HG02610 (cell line): ENCODE data around the gene MSRB3.

Experiments
- ATAC-seq: cut with Tn5 transposase; IDR thresholded peaks from one replicate; pipeline ENCODE4 v1.9.1; 2021; ENCODE audit warnings: mild to moderate bottlenecking, moderate library complexity; ENCODE audit not compliant: unreplicated experiment

Gene MSRB3

DNA sequence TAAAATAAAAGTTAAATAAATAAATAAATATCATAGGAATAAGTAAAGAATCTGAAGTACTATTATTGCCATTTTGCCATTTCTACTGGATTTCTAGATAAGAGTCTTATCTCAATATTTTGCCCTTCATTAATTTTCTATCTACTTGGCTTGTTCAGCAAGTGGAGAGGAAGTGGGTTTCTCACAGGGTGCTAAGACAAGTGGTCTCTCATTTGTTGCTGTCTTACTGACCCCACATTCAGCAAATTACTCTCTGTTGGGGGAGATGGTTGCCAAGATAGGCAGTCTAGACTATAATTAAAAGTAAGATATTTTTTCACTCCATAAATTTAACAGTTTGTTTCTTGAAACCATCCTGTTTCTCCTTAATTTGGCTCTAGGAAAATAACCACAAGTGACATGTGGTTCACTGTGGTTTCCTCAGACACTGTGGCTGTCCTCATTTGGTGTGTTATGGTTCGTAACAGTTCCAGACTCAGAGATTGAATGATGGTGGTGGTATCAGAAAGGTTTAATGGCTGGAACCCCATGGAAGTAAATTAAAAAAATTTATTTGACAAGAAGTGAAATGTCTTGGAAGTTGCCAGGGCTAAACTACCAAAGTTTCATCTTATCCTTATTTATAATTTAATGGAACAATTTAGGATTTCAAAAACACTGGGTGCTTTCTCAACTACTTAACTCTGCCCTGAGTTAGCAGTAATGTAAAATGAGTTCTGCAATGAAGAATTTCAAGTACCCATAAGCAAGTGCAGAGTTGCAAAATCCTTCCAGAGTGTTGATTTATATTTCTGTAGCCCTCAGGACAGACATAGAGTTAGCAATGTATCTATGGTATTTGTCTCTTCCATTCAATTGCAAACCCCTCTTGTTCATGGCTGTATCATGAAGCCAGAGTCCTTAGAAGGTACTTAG is 214.8 kb downstream of the MSRB3 start:
- ATAC-seq, result no peak

- ATAC-seq, result no peak
Measured at GRCh38 chr12:65493913-65494245, 215.4 kb downstream of the MSRB3 start.

DNA sequence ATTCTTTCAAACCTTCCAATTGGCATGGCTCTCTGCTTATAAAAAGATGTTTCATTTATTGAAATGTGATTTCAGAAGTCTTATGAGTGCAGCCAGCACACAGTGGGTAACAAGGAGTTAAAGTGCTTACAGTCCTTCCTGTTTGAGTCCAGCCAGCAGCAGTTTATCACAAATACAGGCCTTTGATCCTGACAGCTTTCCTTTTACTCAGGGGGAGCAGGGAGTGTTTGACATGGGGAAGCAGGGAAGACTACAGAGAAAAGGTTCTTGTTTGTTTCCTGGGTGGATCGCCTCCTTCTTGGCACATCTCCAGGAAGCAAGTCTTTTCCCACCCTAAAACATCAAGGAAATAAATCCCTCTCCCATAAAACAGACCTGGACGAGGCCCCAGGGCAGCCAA is 216.1 kb downstream of the MSRB3 start:
- no peak for ATAC-seq

- ATAC-seq, result no peak
Measured at GRCh38 chr12:65495233-65495632, 216.8 kb downstream of the MSRB3 start.

DNA sequence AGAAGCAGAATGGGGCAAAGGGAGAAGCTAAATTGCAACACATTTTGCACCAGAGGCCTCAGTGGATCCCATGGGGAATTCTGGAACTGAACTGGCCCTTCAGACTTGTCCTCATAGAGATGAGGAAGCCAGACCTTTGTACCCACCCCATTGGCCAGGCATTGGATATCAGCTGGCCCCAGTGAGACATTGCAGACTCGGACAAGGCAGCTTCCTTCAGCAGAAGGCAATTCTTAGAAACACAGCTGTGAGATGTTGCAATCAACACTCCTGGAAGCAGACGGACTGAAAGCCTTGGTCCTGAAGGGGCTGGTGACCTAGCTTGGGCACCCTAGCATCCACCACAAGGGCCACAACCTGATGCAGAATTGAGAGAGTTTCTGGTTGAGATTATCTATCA is 218.1 kb downstream of the MSRB3 start:
- no peak for ATAC-seq

GRCh38 chr12:65497660-65498059 is 219.2 kb downstream of the MSRB3 start:
- ATAC-seq, result no peak

- no peak for ATAC-seq
Measured at GRCh38 chr12:65499167-65499566, 220.7 kb downstream of the MSRB3 start.

DNA sequence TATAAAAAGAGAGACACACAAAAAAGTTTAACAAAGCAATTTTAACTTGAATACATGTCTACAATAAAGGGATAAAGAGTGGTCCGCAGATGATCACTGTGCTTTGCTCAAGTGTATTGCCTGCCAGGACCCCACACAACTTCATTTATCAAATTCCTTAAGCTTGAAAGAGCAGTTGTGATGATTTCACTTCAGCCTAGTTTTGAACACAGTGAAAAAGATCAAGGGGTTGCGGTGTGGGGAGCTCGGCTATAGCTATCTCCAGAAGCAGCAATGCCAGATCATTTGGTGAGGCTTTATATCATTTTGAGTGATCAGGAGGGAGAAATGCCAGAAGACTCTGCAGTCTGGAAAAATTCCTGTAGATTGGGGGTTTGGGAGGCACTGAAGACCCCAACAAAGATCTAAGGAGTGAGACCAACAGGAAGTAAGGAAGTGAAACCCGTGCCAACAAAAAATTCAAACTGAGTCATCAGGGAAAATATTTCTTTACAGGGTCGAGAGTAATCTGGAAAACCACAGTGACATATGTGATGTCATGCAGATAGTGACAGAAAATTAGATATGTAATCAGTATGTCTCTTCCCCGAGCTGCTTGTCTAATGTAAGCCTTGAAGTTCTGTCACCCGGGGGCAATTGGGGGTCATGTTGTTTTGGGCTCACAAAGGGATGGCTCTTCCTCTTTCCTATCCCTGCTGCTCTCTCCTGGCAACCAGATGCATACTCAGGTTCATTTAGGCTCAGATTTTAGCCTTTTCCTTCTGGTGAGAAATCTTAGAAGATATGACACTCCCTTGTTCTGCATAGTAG is 221.8 kb downstream of the MSRB3 start:
- ATAC-seq, result no peak

GRCh38 chr12:65501093-65501621 is 222.7 kb downstream of the MSRB3 start:
- ATAC-seq, result no peak

DNA sequence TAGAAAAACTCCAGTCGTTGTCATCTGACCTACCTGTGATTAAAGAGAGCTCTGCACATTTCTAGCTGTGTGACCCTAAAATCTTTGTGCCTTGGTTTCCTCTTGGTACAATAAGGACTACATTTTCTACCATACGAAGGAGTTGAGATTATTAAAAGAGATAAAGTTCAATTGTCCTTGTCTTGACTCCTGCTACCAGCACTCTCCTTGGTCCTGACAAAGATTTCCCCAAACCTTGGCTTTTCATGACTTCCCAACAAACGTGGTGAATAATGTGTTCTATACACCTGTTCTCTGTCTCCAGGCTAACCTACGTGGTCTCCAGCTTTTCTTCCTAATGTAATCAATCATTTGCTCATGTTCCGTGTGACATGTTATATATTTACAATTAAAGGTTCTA is 223.5 kb downstream of the MSRB3 start:
- no peak for ATAC-seq

DNA sequence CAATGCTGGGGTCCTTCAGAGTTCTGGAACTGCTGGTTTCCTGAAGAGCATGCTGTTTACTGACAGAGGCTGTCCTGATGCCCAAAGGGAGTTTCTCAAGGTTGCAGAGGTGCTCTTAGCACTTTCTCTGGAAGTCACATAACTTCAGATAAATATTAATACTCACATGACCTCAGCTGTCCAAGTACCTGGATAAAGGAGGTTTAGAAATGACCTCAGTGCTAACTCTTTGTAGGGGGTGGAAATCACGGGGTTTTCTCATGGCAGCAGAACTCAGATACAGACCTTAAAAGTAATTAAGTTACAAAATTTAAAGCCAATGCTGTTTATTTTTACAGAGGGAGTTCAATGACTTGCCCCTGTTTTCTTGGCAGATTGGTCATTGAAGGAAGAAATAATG is 225.9 kb downstream of the MSRB3 start:
- no peak for ATAC-seq

DNA sequence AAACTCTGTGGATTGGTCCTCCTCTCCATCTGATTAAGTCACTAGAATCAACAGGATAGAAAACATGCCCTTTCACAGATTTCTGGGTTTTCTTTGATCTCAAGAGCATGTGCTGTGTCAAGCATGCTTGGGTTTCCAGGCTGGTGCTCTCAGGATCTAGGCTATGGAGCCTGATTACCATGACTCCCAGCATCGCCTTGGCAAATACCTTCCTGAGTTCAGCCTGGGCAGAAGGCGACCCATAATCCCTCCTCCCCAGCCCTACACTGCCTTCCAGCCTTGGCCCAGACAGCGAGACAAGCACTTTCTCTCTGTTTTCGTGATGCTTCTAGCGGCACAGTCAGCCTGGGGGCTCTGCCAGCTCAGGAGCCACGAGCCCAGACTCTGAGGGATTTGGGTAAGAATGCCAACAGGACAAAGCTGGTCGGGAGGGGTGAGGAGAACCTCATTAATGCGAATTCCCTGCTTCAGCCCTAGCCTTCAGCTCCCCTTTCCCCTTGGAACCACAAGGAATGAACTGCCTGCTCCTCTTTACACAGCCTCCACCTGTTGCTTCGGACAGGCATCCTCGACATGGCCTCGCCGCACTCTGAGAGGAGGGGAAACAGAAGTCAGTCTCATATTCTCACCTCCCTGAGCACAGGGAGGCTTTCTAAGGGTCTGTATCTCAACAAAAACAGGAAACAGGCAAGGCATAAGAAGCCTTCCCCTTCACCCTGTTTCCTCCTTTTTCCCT is 227.1 kb downstream of the MSRB3 start:
- no peak for ATAC-seq

DNA sequence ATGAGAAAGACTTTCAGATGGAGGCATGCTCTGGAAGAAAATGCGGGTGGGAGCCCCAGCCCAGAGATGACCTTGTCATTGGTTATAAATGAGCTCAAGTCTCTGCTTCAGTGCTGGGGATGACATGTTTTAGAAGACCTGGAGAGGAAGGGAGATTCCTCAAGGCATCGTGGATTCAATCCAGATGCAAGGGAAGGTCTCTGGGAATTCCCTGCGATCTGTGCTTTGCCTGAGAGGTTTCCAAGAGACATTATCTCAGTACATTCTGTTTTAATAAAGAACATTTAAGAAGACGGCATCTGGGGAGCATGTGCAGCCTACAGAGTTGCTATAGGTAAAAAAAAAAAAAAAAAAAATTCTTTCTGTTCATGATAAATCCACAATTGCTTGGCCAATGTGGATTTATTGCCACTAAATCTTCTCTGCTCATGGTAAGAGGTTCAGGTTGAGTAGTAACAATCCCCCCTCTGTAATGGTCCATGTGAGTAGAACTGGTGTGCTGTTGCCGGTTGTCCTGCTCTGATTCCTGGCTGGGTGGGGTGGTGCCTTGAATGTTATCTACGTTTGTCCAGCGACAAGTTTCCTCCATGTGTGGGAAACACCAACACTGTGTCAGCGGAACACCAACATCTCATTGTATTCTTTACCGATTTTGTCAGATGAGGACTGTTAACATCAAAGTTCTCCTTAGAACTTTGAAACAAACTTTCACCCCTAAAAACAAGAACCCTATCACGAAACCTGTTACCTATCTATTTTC is 230.0 kb downstream of the MSRB3 start:
- no peak for ATAC-seq

DNA sequence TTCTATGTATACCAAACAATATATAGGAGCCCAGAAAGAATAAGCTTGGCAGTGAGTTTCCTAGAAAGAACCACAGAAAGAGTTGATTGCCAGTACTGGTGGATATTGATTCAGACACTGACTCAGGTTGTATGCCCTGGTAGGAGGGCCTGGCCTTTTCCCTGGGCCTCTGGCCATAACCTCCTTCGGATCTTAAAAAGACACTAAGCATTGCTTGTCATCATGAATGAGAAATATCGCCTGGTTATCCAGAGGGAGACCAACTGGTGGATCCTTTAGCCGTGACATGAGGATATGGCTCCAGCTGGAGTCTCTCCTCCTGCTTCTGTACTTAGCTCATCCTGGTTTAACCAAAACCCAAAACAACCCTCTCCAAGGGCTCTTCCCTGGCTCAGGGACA is 231.5 kb downstream of the MSRB3 start:
- ATAC-seq, result no peak

- ATAC-seq, result no peak
Measured at GRCh38 chr12:65510584-65511050, 232.1 kb downstream of the MSRB3 start.

DNA sequence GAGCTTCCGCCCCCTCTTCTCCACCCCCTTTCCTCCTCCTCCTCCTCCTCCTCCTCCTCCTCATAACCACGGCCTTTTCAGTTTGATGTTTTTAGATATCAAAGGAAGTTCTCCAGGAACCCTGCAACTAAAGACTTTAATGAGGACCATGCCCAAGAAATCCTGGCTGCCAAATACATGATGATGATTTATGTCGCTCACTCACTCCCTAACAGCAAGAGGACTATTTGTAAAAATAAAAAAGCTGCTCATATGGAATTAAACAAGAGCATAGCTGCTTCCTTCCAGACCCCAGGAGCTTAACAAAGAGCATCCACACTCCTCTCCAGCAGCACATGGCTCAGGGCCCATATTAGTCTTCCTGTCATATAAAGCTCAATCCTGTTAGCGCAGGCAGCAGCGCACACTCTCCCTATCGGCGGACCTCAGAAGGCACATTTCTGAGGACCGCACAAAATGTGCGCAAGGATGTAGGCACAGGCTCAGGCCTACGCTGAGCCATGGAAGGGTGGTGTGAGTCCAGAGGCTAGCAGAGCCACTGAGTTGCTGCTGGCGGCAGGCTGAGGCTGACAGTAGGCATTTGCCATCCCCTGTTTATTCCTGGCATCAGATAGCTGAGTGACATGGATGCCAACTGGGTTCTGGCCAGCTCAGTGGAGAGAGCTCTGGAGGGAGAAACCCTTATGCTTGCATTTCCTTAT is 232.8 kb downstream of the MSRB3 start:
- no peak for ATAC-seq

DNA sequence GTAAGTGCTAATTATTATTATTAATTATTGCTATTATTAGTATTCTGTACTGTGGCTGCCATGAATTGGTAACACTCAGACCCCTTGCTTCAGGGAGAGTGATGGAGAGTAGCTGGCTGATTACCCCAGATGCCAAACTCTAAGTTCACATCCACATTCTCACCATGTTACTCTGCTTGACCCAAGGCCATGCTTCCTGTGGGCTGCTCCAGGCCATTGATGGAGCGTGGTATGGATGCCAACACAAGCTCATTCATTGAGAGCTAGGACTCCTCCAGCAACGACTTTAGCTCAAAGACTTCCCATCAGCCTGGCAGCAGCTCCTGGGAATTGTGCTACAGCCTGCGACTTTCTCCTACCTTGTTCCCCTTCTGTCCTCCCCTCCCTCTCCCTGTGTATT is 233.4 kb downstream of the MSRB3 start:
- ATAC-seq, result no peak
